ENCODE measurements around the gene USP28. TPM values are rescaled to one million over a fixed set of nuclear protein-coding genes. Genes with fewer than 3 reads are reported as not detected.

The USP28 gene
- total RNA-seq, 4 donors from 2014 or later = 8.5 to 20.2 (median 11.5) TPM

DNA sequence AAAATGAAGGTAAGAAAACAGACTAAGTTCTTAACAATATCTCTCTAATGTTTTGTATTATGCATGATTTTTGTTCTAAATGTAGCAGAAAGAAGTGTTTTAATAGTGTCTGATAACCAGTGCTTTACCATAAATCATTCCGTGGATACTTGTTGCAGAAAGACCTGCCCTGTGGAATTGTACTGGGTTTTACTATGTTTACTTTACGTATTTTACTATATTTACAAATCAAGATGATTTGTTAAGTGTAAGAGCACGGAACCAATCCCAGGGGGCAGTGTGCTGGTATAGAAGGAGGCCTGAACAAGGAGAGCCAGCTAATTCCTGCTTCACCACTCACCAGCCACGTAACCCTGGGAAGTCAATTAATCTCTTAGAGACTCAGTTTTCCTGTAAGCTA is 30.7 kb upstream of the USP28 start:
- TF ChIP-seq, protein P1, sequence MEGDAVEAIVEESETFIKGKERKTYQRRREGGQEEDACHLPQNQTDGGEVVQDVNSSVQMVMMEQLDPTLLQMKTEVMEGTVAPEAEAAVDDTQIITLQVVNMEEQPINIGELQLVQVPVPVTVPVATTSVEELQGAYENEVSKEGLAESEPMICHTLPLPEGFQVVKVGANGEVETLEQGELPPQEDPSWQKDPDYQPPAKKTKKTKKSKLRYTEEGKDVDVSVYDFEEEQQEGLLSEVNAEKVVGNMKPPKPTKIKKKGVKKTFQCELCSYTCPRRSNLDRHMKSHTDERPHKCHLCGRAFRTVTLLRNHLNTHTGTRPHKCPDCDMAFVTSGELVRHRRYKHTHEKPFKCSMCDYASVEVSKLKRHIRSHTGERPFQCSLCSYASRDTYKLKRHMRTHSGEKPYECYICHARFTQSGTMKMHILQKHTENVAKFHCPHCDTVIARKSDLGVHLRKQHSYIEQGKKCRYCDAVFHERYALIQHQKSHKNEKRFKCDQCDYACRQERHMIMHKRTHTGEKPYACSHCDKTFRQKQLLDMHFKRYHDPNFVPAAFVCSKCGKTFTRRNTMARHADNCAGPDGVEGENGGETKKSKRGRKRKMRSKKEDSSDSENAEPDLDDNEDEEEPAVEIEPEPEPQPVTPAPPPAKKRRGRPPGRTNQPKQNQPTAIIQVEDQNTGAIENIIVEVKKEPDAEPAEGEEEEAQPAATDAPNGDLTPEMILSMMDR (IDR thresholded peaks at IDR 0.05) = no peak
- ATAC-seq (ENCODE audit: low FRiP score) (no peak), DNase-seq (ENCODE audit: low spot score) (no peak)

GRCh38 chr11:113904379-113905101 is 29.2 kb upstream of the USP28 start, which contains the start of gene HTR3B:
HTR3B (plus strand) TSS chr11:113904796; CDS start chr11:113904934, 138 bp downstream.
- DNase-seq (ENCODE audit: low spot score) (no peak), ATAC-seq (ENCODE audit: low FRiP score) (no peak)
- TF ChIP-seq, protein P1 (IDR thresholded peaks at IDR 0.05) = no peak

DNA sequence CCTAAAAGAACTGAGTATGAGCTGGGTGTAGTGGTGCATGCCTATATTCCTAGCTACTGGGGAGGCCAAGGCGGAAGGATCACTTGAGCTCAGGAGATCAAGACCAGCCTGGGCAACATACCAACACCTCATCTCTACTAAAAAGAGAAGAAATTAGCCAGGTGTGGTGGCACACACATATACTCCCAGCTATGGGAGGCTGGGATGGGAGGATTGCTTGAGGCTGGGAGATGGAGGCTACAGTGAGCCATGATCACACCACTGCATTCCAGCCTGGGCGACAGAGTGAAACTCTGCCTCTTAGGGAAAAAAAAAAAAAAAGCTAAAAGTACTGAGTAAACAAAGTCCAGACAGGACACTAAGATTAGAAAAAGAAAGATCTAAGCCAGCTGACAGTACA is 25.8 kb upstream of the USP28 start:
- TF ChIP-seq, protein P1 (IDR thresholded peaks at IDR 0.05) = no peak
- ATAC-seq (ENCODE audit: low FRiP score) (no peak), DNase-seq (ENCODE audit: low spot score) (no peak)

GRCh38 chr11:113896156-113896879 is 20.9 kb upstream of the USP28 start:
- ATAC-seq (ENCODE audit: low FRiP score) = peak; percentile 66
- TF ChIP-seq, protein P1 (IDR thresholded peaks at IDR 0.05) = no peak

DNA sequence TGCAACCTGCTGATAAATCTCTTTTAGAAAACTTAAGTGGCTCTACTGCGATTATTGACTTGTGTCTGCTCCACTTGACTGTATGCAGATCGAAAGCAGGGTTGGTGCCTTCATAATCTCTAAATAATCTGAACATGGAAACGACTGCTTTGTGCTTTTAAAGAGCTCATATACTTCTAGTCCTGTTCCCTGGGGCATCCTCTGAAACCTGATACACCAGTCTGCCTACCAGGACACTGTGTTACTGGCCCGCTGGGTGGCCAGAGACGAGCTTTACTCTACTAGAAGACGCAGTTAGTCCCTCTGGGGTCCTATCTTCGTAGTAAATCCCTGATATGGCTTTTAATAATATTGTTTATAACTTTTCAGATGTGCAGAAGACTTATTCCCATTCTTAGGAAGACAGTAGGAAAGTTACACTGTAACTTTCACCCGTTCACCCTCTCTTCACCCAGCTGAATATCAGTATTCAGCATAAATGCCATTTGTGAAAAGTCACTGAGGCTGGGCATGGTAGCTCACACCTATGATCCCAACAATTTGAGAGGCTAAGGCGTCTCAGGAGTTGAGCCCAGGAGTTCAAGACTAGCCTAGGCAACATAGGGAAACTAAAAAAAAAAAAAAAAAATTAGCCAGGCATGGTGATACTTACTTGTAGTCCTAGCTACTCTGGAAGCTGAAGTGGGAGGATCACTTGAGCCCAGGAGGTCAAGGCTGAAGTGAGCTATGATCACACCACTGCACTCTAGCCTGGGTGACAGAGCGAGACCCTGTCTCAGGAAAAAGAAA is 20.2 kb upstream of the USP28 start:
- DNase-seq (ENCODE audit: low spot score) (no peak), ATAC-seq (ENCODE audit: low FRiP score) (no peak)
- TF ChIP-seq, protein P1 (IDR thresholded peaks at IDR 0.05) = no peak

More at GRCh38 chr11:113896156-113896879, 20.9 kb upstream of the USP28 start:
- no peak for DNase-seq (ENCODE audit: low spot score)

DNA sequence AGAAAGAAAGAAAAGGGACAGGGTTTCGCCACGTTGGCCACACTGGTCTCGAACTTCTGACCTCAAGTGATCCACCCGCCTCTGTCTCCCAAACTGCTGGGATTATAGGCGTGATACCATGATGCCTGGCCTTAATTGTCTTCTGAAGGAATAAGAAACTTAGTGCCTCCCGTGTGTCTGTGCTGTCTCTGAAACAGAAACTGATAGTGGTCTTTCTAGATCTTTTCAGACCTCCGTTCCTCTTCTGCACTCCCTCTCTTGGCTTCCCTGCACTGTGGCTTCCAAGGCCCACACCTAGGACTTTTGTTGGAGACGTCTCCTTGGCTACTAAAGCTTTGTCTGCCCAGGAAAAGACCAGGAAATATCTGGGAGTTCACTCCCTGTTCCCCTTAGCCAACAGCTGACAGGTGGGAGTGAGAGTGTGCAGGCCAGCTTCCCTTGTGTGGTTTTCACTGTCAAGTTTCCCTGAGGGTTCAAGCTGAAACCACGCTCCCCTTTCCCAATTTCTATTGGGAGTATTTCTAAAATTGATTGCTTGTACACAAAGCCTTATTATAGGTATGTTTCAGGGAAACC is 19.1 kb upstream of the USP28 start:
- ATAC-seq (ENCODE audit: low FRiP score) = no peak
- TF ChIP-seq, protein P1 (IDR thresholded peaks at IDR 0.05) = no peak
- no peak for DNase-seq (ENCODE audit: low spot score)
